H1 (cell line): ENCODE results near the gene ANKUB1. TPM values are rescaled to one million over a fixed set of nuclear protein-coding genes. Genes with fewer than 3 reads are reported as not detected.

Experiments used
- CTCF ChIA-PET: fragments of 300-600 bp; sonication (Branson Sonifier 250); formaldehyde crosslinking; loops from one replicate; lab custom pipeline; 2021; ENCODE audit not compliant: partially characterized antibody; lab: Charles Lee
- POLR2A ChIA-PET: fragments of 300-600 bp; sonication (Branson Sonifier 250); formaldehyde crosslinking; loops from one replicate; lab custom pipeline; 2021; ENCODE audit warnings: inconsistent platforms; ENCODE audit not compliant: partially characterized antibody; lab: Charles Lee
- DNase-seq, 2 experiments: peaks; one replicate each; pipeline versions ENCODE4 v3.0.0 to v3.0.0-alpha.2; 2010 to 2022; ENCODE audit warnings: low spot score in 2 of 2, low read depth in 1 of 2, mixed read lengths in 1 of 2
- FAIRE-seq: peaks from 2 replicates; lab custom pipeline; 2011; peaks lifted over from hg19 to GRCh38; lab: Jason Lieb, UNC
- H2AFZ ChIP-seq: 2 replicates; pipeline ENCODE4 v1.8.1; 2012; ENCODE audit warnings: low read length, inconsistent platforms
- H2AK5ac ChIP-seq: 2 replicates; pipeline ENCODE4 v1.6.1; 2013; ENCODE audit warnings: low read depth, low read length
- H2BK120ac ChIP-seq: replicated peaks from 2 replicates; pipeline ENCODE3; 2013; ENCODE audit warnings: low read depth, low read length, inconsistent platforms
- H2BK12ac ChIP-seq: 2 replicates; pipeline ENCODE4 v1.6.1; 2013; ENCODE audit warnings: low read depth, low read length
- H2BK15ac ChIP-seq: 2 replicates; pipeline ENCODE4 v1.6.1; 2013; ENCODE audit warnings: low read length
- H2BK20ac ChIP-seq: 2 replicates; pipeline ENCODE4 v1.6.1; 2013; ENCODE audit warnings: low read length
- H2BK5ac ChIP-seq: 2 replicates; pipeline ENCODE4 v1.6.1; 2013; ENCODE audit warnings: low read depth, low read length
- H3K14ac ChIP-seq: 2 replicates; pipeline ENCODE4 v1.6.1; 2013; ENCODE audit warnings: inconsistent platforms; ENCODE audit not compliant: insufficient read length
- H3K18ac ChIP-seq: 2 replicates; pipeline ENCODE4 v1.6.1; 2013; ENCODE audit warnings: low read length; ENCODE audit errors: extremely low read depth
- H3K23ac ChIP-seq: 2 replicates; pipeline ENCODE4 v1.6.1; 2013; ENCODE audit warnings: inconsistent platforms; ENCODE audit not compliant: insufficient read length
- H3K23me2 ChIP-seq: 2 replicates; pipeline ENCODE4 v1.6.1; 2013; ENCODE audit warnings: low read depth, low read length
- H3K27ac ChIP-seq: 2 replicates; pipeline ENCODE4 v1.6.1; 2011; ENCODE audit warnings: low read depth, low read length, inconsistent platforms
- H3K27me3 ChIP-seq, 4 experiments: replicated peaks in 1 of 4; 1 replicate in 1 of 4; 2 replicates in 3 of 4; pipeline versions ENCODE4 v1.6.1 to v1.8.1; 2011 to 2013; ENCODE audit warnings: low read length in 3 of 4, mild to moderate bottlenecking in 3 of 4, inconsistent platforms in 2 of 4, mixed read lengths in 2 of 4, moderate library complexity in 1 of 4; ENCODE audit not compliant: control insufficient read depth in 3 of 4, insufficient read depth in 3 of 4; ENCODE audit errors: extremely low read depth in 1 of 4
- H3K36me3 ChIP-seq, 4 experiments: 2 replicates each; pipeline versions ENCODE4 v1.6.1 to v1.8.1; 2011 to 2013; ENCODE audit warnings: mild to moderate bottlenecking in 4 of 4, low read length in 3 of 4, moderate library complexity in 2 of 4, control low read depth in 1 of 4, inconsistent platforms in 1 of 4; ENCODE audit not compliant: insufficient read depth in 4 of 4, control insufficient read depth in 2 of 4
- H3K4ac ChIP-seq: replicated peaks from 2 replicates; pipeline ENCODE3; 2013; ENCODE audit warnings: low read length, low read depth, mixed read lengths, inconsistent platforms; ENCODE audit not compliant: insufficient read length
- H3K4me1 ChIP-seq, 4 experiments: replicated peaks in 1 of 4; 1 replicate in 1 of 4; 2 replicates in 3 of 4; pipeline versions ENCODE4 v1.6.1 to v1.8.1; 2011 to 2013; ENCODE audit warnings: low read length in 3 of 4, inconsistent platforms in 2 of 4, mixed read lengths in 1 of 4; ENCODE audit not compliant: insufficient read depth in 4 of 4, control insufficient read depth in 3 of 4
- H3K4me2 ChIP-seq, 2 experiments: 2 replicates each; pipeline versions ENCODE4 v1.6.1 to v1.8.1; 2011 to 2013; ENCODE audit warnings: low read depth in 2 of 2, low read length in 2 of 2, control low read depth in 1 of 2, inconsistent platforms in 1 of 2, mild to moderate bottlenecking in 1 of 2; ENCODE audit not compliant: insufficient read depth in 1 of 2
- H3K4me3 ChIP-seq, 4 experiments: fragments of 200-600, 300-600 bp in 1 of 4; sonication (generic), shearing (Covaris generic), sonication (Bioruptor Twin) in 1 of 4; 2 replicates each; pipeline versions ENCODE4 v1.5.1 to v1.8.1; 2011 to 2016; ENCODE audit warnings: low read length in 4 of 4, low read depth in 3 of 4, control low read depth in 2 of 4, inconsistent platforms in 2 of 4, mild to moderate bottlenecking in 2 of 4, mixed read lengths in 1 of 4, moderate library complexity in 1 of 4; ENCODE audit not compliant: insufficient read depth in 2 of 4; ENCODE audit errors: extremely low read depth in 1 of 4
- H3K56ac ChIP-seq: replicated peaks from 2 replicates; pipeline ENCODE3; 2013; ENCODE audit warnings: low read depth, mild to moderate bottlenecking, mixed read lengths, low read length, inconsistent platforms; ENCODE audit not compliant: insufficient read length
- H3K79me1 ChIP-seq: 2 replicates; pipeline ENCODE4 v1.6.1; 2013; ENCODE audit warnings: low read depth, low read length, control low read depth
- H3K79me2 ChIP-seq, 2 experiments: 2 replicates each; pipeline versions ENCODE4 v1.6.1 to v1.8.1; 2012 to 2013; ENCODE audit warnings: low read length in 2 of 2, mild to moderate bottlenecking in 2 of 2, inconsistent platforms in 1 of 2; ENCODE audit not compliant: insufficient read depth in 2 of 2, control insufficient read depth in 1 of 2
- H3K9ac ChIP-seq, 4 experiments: replicated peaks in 1 of 4; 1 replicate in 1 of 4; 2 replicates in 3 of 4; pipeline versions ENCODE4 v1.6.1 to v1.8.1; 2011 to 2013; ENCODE audit warnings: low read depth in 3 of 4, low read length in 3 of 4, control low read depth in 2 of 4, mild to moderate bottlenecking in 2 of 4, moderate library complexity in 2 of 4, inconsistent platforms in 1 of 4; ENCODE audit errors: extremely low read depth in 1 of 4
- H3K9me3 ChIP-seq, 2 experiments: 2 replicates each; pipeline versions ENCODE4 v1.6.1 to v1.8.1; 2012 to 2013; ENCODE audit warnings: mild to moderate bottlenecking in 2 of 2, moderate library complexity in 2 of 2, control low read depth in 1 of 2, inconsistent platforms in 1 of 2, low read depth in 1 of 2, low read length in 1 of 2, mixed read lengths in 1 of 2; ENCODE audit not compliant: insufficient read depth in 2 of 2
- H4K20me1 ChIP-seq, 2 experiments: replicated peaks in 1 of 2; 2 replicates each; pipeline versions ENCODE3 to v1.8.1; 2011 to 2013; ENCODE audit warnings: inconsistent platforms in 2 of 2, low read length in 2 of 2, mild to moderate bottlenecking in 1 of 2; ENCODE audit not compliant: insufficient read depth in 2 of 2, control insufficient read depth in 1 of 2
- H4K5ac ChIP-seq: 2 replicates; pipeline ENCODE4 v1.6.1; 2013; ENCODE audit warnings: low read length, low read depth, mixed read lengths, inconsistent platforms; ENCODE audit not compliant: insufficient read length
- H4K8ac ChIP-seq: 2 replicates; pipeline ENCODE4 v1.8.0; 2013; ENCODE audit warnings: mild to moderate bottlenecking, moderate library complexity, low read length, inconsistent platforms; ENCODE audit not compliant: insufficient read depth; ENCODE audit errors: extremely low read depth
- H4K91ac ChIP-seq: replicated peaks from 2 replicates; pipeline ENCODE3; 2013; ENCODE audit warnings: low read length, mixed read lengths, inconsistent platforms; ENCODE audit not compliant: insufficient read length
- EP300 ChIP-seq, 2 experiments: IDR thresholded peaks; 1 replicate in 1 of 2; 2 replicates in 1 of 2; pipeline ENCODE4 v1.6.1; 2011 to 2012; ENCODE audit warnings: low read depth in 2 of 2, low read length in 2 of 2, mild to moderate bottlenecking in 2 of 2, borderline replicate concordance in 1 of 2, inconsistent platforms in 1 of 2, moderate library complexity in 1 of 2
- RFX5 ChIP-seq: IDR thresholded peaks from 2 replicates; pipeline ENCODE4 v1.6.1; 2011; ENCODE audit warnings: low read depth, low read length, improper control_type of control experiment, borderline replicate concordance
- TAF7 ChIP-seq: optimal IDR thresholded peaks from 2 replicates; pipeline ENCODE3; 2011; ENCODE audit warnings: low read depth, mild to moderate bottlenecking, inconsistent platforms, low read length, moderate library complexity, borderline replicate concordance
- WGBS, 2 experiments: shearing (Covaris generic) in 1 of 2; methylation state at CpG; one replicate each; pipeline versions ENCODE4 v1.1.6 to v1.1.7; 2013 to 2015; ENCODE audit warnings: low lambda C conversion rate in 2 of 2, mixed read lengths in 2 of 2, inconsistent platforms in 1 of 2, low coverage in 1 of 2, missing lambda C conversion rate in 1 of 2; ENCODE audit not compliant: insufficient replicate concordance in 2 of 2, insufficient coverage in 1 of 2, insufficient read length in 1 of 2; ENCODE audit errors: extremely low coverage in 1 of 2, missing lambda C conversion rate in 1 of 2; 5-methylcytosine and 5-hydroxymethylcytosine counted together
- polyA plus RNA-seq, 7 experiments: library from polyadenylated mRNA; depleted of rRNA in 3 of 7; stranded (reverse) in 5 of 7; unstranded in 2 of 7; fragments of >200 nt in 5 of 7; fragments of 200-250 nt in 2 of 7; gene quantifications; 1 replicate in 5 of 7; 2 replicates in 1 of 7; 4 replicates in 1 of 7; pipeline versions ENCODE4 v1.2.1 to v1.2.3, GENCODE V29; 2011 to 2013; ENCODE audit warnings: missing spikeins in 2 of 7, mixed read lengths in 2 of 7
- total RNA-seq: library from RNA; stranded (reverse); fragmentation: NEBNext Ultra II Directional; extraction: Animal tissue kit (Norgen Biotek cat#: 25700); gene quantifications from 2 replicates; pipeline ENCODE4 v1.2.1, GENCODE V29; 2021

ANKUB1 gene
- total and polyA plus RNA-seq, 2 of the 8 experiments (the other 6 are each of a cell fraction or from before 2014, with no cell fraction given), result not detected

- peak; percentile 36 to 94 for DNase-seq
- H3K9me3 ChIP-seq, result no peaks in the 10 kb centered on the region
- peak within 1 kb of the TSS; percentile 95; the same call in 1 of the 2 replicates for H2BK15ac ChIP-seq
- no peaks in the 10 kb centered on the region; the same call in 1 of the 2 replicates for H3K79me1 ChIP-seq
- H3K27me3 ChIP-seq, result no peaks in the 10 kb centered on the region
- H3K9ac ChIP-seq, result peak within 1 kb of the TSS; percentile 58 to 91 (median 74)
- 0 out of 2 replicates have a peak within 1 kb of the TSS, but pooled peaks have one; percentile 55 for H2BK20ac ChIP-seq
- H2AFZ ChIP-seq, result peak within 1 kb of the TSS; percentile 99; the same call in 1 of the 2 replicates
- CTCF ChIA-PET, result interaction anchor here (0.6 to 2.0 kb wide), 3 partner anchors 13 to 280 kb away, joined by 3 to 10 read pairs (median 3); no protein-coding TSS in a partner anchor
- peaks cover 0 to 7% (median 3%) of the 10 kb centered on the region in 4 experiments; a peak in 4 of 7 replicates for H3K4me1 ChIP-seq
- peak within 1 kb of the TSS; percentile 81 for H3K4ac ChIP-seq
- FAIRE-seq, result no peak
- H2BK12ac ChIP-seq, result peak within 1 kb of the TSS; percentile 2; the same call in 1 of the 2 replicates
- H3K27ac ChIP-seq, result peak within 1 kb of the TSS; percentile 89
- peak within 1 kb of the TSS; percentile 92 for H4K5ac ChIP-seq
- H3K36me3 ChIP-seq, result no peaks in the 10 kb centered on the region
- peak within 1 kb of the TSS; percentile 56 for H4K91ac ChIP-seq
- H4K20me1 ChIP-seq, result peaks cover 0 to 2% of the 10 kb centered on the region in 2 experiments
- H3K4me2 ChIP-seq, result peak within 1 kb of the TSS; percentile 93 to 94
- peak within 1 kb of the TSS; percentile 74 for H4K8ac ChIP-seq
- H3K23ac ChIP-seq, result no peak within 1 kb of the TSS
- no peak within 1 kb of the TSS; the same call in 1 of the 2 replicates for H2AK5ac ChIP-seq
- 2% methylated on average over 53 of the region's 56 CpGs; no CpG with 5 or more reads in 1 of the 2 experiments for WGBS, 2 experiments
- POLR2A ChIA-PET, result interaction anchor here (0.5 to 1.9 kb wide), 9 partner anchors 11 to 155 kb away, joined by 3 to 7 read pairs (median 3); partner anchors contain the start of gene WWTR1
- H3K79me2 ChIP-seq, result peaks cover 0 to 38% of the 10 kb centered on the region in 2 experiments; a peak in 3 of 4 replicates
- peak within 1 kb of the TSS; percentile 88 to 95 (median 91) for H3K4me3 ChIP-seq
- H2BK120ac ChIP-seq, result no peak within 1 kb of the TSS
- H3K56ac ChIP-seq, result peak within 1 kb of the TSS; percentile 57
- H3K18ac ChIP-seq, result peak within 1 kb of the TSS; percentile 96
- H3K14ac ChIP-seq, result no peak within 1 kb of the TSS
- peak within 1 kb of the TSS; percentile 92 for H2BK5ac ChIP-seq
- H3K23me2 ChIP-seq, result peaks cover 7% of the 10 kb centered on the region
- TF ChIP-seq EP300 (IDR thresholded peaks at IDR 0.05; ENCODE audit: borderline replicate concordance in 1 of 2, low read depth in 2 of 2, low read length in 2 of 2), result no peak
- TF ChIP-seq RFX5, result no peak
- peak; percentile 30 for TF ChIP-seq TAF7
Measured at GRCh38 chr3:149812606-149813366, 20.4 kb upstream of the ANKUB1 start, which contains the start of gene RNF13. RNF13 (plus strand) TSS chr3:149813215; CDS start chr3:149846027, 32,812 bp downstream.
